Gastroesophageal sphincter (tissue), 4 donors: Measurements from ENCODE around the gene SLC1A4. TPM values are rescaled to one million over a fixed set of nuclear protein-coding genes. Genes with fewer than 3 reads are reported as not detected.

ENCODE experiments used
- ATAC-seq: fragments of 150-250 bp; one replicate; pipeline ENCODE4 v1.9.1; 2016; ENCODE audit warnings: mild to moderate bottlenecking, moderate library complexity
- H3K27ac ChIP-seq, 4 donors: fragments of 200-600 bp; sonication (generic) in 3 of 4; 1 replicate in 3 of 4; 2 replicates in 1 of 4; pipeline ENCODE4 v1.5.1; 2016 to 2019
- H3K27me3 ChIP-seq: fragments of 200-600 bp; sonication (generic); one replicate; pipeline ENCODE4 v1.5.1; 2019
- H3K36me3 ChIP-seq, 2 donors: fragments of 200-600 bp; sonication (generic); one replicate each; pipeline ENCODE4 v1.5.1; 2019; ENCODE audit warnings: control low read depth in 1 of 2
- H3K4me1 ChIP-seq, 3 donors: fragments of 200-600 bp; sonication (generic); 1 replicate in 2 of 3; 2 replicates in 1 of 3; pipeline ENCODE4 v1.5.1; 2016 to 2019; ENCODE audit warnings: control low read depth in 2 of 3
- H3K4me3 ChIP-seq, 2 donors: fragments of 200-600 bp; sonication (generic); one replicate each; pipeline ENCODE4 v1.5.1; 2019; ENCODE audit warnings: mild to moderate bottlenecking in 1 of 2, moderate library complexity in 1 of 2
- H3K9me3 ChIP-seq, 3 donors: fragments of 200-600 bp; sonication (generic); one replicate each; pipeline ENCODE4 v1.5.1; 2017 to 2019; ENCODE audit warnings: control low read depth in 2 of 3
- EP300 ChIP-seq: sonication (generic); formaldehyde crosslinking; IDR thresholded peaks from one replicate; pipeline ENCODE4 v1.6.1; 2017; ENCODE audit warnings: antibody characterized with exemption, mild to moderate bottlenecking
- POLR2A ChIP-seq, 2 donors: fragments of 450-650 bp; IDR thresholded peaks; one replicate each; pipeline ENCODE4 v1.6.1; 2017; ENCODE audit warnings: antibody characterized with exemption in 2 of 2, mild to moderate bottlenecking in 2 of 2, moderate library complexity in 1 of 2
- POLR2AphosphoS5 ChIP-seq: sonication (generic); formaldehyde crosslinking; IDR thresholded peaks from one replicate; pipeline ENCODE4 v1.6.1; 2017; ENCODE audit warnings: antibody characterized with exemption
- WGBS, 2 donors: methylation state at CpG; one replicate each; pipeline ENCODE4 v1.1.5; 2018; ENCODE audit warnings: low coverage in 1 of 2; 5-methylcytosine and 5-hydroxymethylcytosine counted together
- total RNA-seq, 4 donors: library from RNA; depleted of rRNA; stranded (reverse); fragments of >200 nt; gene quantifications; one replicate each; pipeline ENCODE4 v1.1.0, GENCODE V29; 2016
- TF ChIP-seq, protein P1 (sequence below), 4 experiments: fragments of 200-600 bp in 2 of 4; fragments of 450-650 bp in 2 of 4; sonication (generic) in 1 of 4; IDR thresholded peaks; one replicate each; pipeline ENCODE4 v1.5.1; 2017 to 2019; ENCODE audit warnings: antibody characterized with exemption in 4 of 4, mild to moderate bottlenecking in 2 of 4, moderate library complexity in 2 of 4

Gene SLC1A4
- total RNA-seq, 4 donors from 2014 or later, result 9.0 to 13.8 (median 11.3) TPM

DNA sequence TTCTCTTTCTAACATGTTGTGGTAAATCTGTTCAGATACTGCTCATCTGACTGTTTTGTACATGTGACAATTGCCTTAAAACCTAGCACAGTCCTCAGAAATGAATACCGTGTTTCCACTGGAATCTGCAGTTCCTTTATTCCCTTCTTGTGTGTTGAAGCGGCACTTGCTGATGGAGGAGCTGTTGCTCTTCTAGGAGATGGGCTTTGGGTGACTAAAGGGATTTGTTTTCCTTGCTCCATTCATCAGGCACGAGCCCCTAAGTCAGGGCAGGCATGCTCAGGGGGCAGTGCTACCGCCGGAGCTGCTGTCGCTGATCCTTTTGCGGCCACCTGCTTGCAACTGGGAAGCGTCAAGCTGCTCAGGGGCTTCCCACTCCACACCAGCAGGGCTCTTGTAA lies 34.5 kb downstream of the SLC1A4 start:
- WGBS, 2 donors, result 69% methylated on average over 4 of the region's 8 CpGs; no CpG with 5 or more reads in 1 of the 2 donors
- TF ChIP-seq POLR2A (IDR thresholded peaks at IDR 0.05) (no peak), EP300 (no peak), POLR2AphosphoS5 (no peak)
- TF ChIP-seq, protein P1, sequence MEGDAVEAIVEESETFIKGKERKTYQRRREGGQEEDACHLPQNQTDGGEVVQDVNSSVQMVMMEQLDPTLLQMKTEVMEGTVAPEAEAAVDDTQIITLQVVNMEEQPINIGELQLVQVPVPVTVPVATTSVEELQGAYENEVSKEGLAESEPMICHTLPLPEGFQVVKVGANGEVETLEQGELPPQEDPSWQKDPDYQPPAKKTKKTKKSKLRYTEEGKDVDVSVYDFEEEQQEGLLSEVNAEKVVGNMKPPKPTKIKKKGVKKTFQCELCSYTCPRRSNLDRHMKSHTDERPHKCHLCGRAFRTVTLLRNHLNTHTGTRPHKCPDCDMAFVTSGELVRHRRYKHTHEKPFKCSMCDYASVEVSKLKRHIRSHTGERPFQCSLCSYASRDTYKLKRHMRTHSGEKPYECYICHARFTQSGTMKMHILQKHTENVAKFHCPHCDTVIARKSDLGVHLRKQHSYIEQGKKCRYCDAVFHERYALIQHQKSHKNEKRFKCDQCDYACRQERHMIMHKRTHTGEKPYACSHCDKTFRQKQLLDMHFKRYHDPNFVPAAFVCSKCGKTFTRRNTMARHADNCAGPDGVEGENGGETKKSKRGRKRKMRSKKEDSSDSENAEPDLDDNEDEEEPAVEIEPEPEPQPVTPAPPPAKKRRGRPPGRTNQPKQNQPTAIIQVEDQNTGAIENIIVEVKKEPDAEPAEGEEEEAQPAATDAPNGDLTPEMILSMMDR (IDR thresholded peaks at IDR 0.05), result no peak
- no peaks in the 10 kb centered on the region for H3K27me3 ChIP-seq
- H3K27ac ChIP-seq, result no peak overlapping the region
- no peak for ATAC-seq
- H3K36me3 ChIP-seq, result peaks cover 0 to 49% of the 10 kb centered on the region in 2 donors
- no peak overlapping the region for H3K4me3 ChIP-seq
- H3K4me1 ChIP-seq, result no peaks in the 10 kb centered on the region
- H3K9me3 ChIP-seq, result no peaks in the 10 kb centered on the region

DNA sequence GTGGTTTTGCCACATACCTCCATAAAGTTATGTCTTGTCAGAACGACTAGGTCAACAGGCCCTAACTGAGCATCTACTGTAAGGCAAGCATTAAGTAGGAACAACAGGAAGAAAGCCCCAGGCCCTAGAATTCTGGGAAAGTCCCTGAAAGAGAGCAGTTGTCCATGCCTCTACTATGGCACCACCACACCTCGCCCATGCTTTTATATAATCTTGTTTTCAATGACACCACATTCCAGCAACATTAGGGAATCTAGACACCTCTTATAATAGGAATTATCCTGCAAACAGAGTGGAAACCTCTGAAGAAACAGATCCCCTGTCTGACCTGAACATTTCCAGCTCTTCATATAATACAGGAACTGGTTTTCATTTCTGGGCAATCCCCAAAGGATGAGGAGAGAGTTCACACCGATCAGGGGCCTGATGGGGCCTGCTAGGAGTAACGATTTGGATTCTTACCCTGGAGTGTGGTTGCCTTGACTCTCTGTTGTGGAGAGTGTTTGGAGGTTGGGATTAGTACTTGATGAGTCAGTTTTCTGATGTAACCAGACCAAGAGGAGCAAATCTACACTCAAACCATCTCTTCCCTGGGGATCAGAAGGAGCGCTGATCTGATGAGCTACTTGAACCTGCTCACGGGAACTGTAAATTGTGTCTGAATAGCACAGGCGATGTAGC lies 35.1 kb downstream of the SLC1A4 start:
- no peaks in the 10 kb centered on the region for H3K27me3 ChIP-seq
- no peaks in the 10 kb centered on the region for H3K4me1 ChIP-seq
- no peak overlapping the region for H3K27ac ChIP-seq
- no peak for TF ChIP-seq POLR2A (IDR thresholded peaks at IDR 0.05)
- no peak for TF ChIP-seq POLR2AphosphoS5
- TF ChIP-seq, protein P1 (IDR thresholded peaks at IDR 0.05), result no peak
- TF ChIP-seq EP300, result no peak
- ATAC-seq, result no peak
- no peaks in the 10 kb centered on the region for H3K9me3 ChIP-seq
- 82 to 88% methylated on average over 3 to 5 of the region's 7 CpGs for WGBS, 2 donors
- peaks cover 0 to 43% of the 10 kb centered on the region in 2 donors for H3K36me3 ChIP-seq
- H3K4me3 ChIP-seq, result no peak overlapping the region

DNA sequence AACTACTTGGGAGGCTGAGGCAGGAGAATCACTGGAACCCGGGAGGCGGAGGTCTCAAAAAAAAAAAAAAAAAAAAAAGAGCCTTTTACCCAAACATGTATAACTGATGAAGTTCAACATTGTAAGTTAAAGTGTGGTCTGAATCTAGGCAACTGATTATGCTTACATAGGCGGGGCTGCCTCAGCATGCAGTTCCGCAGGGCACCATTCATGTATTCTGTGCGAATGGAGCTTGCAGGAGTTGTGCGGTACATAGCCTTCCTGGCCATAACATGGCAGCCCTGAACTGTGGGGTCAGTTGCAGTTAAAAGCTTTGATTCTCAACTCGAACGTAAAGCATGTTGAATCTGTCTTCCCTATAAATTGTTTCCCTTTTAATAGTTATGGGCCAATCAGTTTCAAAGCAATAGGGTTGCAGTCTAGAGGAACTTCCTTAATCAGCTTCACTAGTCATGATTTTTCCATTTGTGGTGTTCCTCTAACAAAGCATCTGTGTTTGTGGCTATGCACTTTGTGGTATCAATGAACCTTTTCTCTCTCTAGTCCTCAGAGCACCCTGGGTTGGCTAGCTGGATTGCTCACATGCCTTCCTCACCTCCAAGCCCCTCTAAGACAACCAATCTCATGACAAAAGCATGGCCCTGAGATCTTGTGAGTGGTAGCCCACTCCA lies 36.4 kb downstream of the SLC1A4 start:
- peaks cover 0 to 30% of the 10 kb centered on the region in 2 donors for H3K36me3 ChIP-seq
- no peak overlapping the region for H3K27ac ChIP-seq
- H3K9me3 ChIP-seq, result no peaks in the 10 kb centered on the region
- 89 to 92% methylated on average over 4 to 7 of the region's 8 CpGs for WGBS, 2 donors
- no peak overlapping the region for H3K4me3 ChIP-seq
- no peaks in the 10 kb centered on the region for H3K27me3 ChIP-seq
- H3K4me1 ChIP-seq, result no peaks in the 10 kb centered on the region
- no peak for ATAC-seq
- TF ChIP-seq POLR2AphosphoS5 (no peak), POLR2A (IDR thresholded peaks at IDR 0.05) (no peak), EP300 (no peak)
- TF ChIP-seq, protein P1 (IDR thresholded peaks at IDR 0.05), result no peak

DNA sequence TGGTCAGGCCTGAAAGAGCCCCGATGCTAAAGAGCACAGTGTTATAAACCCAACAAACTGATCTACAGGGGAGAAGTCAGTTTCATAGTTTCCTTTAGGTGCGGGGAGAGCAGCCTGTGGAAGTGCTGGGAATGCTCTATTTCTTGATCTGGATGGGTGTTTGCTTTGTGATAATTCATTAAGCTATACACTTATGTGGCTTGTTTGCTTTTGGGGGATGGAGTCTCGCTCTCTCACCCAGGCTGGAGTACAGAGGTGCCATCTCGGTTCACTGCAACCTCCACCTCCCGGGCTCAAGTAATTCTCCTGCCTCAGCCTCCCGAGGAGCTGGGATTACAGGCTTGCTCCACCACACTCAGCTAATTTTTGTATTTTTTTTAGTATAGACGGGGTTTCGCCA lies 37.0 kb downstream of the SLC1A4 start:
- Histone ChIP-seq H3K36me3 (peaks cover 0 to 25% of the 10 kb centered on the region in 2 donors), H3K4me3 (no peak overlapping the region), H3K4me1 (no peaks in the 10 kb centered on the region), H3K9me3 (no peaks in the 10 kb centered on the region), H3K27me3 (no peaks in the 10 kb centered on the region), H3K27ac (no peak overlapping the region)
- TF ChIP-seq POLR2AphosphoS5 (no peak), POLR2A (IDR thresholded peaks at IDR 0.05) (no peak), EP300 (no peak)
- TF ChIP-seq, protein P1 (IDR thresholded peaks at IDR 0.05), result no peak
- ATAC-seq, result no peak
- WGBS, 2 donors, result 93 to 98% methylated on average over 8 of the region's 8 CpGs
